WTC11 (cell line): ENCODE measurements around the gene CFAP99.

ENCODE experiments used
- CREB1 ChIP-seq: sonication (generic); formaldehyde crosslinking; IDR thresholded peaks from 2 replicates; pipeline ENCODE4 v1.8.0; 2023; ENCODE audit warnings: mild to moderate bottlenecking, missing genetic modification reagents
- CTCF ChIP-seq: fragments of 200-600 bp; IDR thresholded peaks from 2 replicates; pipeline ENCODE4 v1.8.0; 2022; ENCODE audit warnings: antibody characterized with exemption
- E2F5 ChIP-seq: sonication (generic); formaldehyde crosslinking; IDR thresholded peaks from 2 replicates; pipeline ENCODE4 v1.8.1; 2022; ENCODE audit warnings: mild to moderate bottlenecking, moderate library complexity, missing genetic modification reagents
- ELF4 ChIP-seq: sonication (generic); formaldehyde crosslinking; IDR thresholded peaks from 2 replicates; pipeline ENCODE4 v1.8.1; 2022; ENCODE audit warnings: low read depth, mild to moderate bottlenecking, moderate library complexity, missing genetic modification reagents
- RELA ChIP-seq: sonication (generic); formaldehyde crosslinking; IDR thresholded peaks from 2 replicates; pipeline ENCODE4 v1.8.1; 2022; ENCODE audit warnings: missing genetic modification reagents, mild to moderate bottlenecking, borderline replicate concordance
- ZNF138 ChIP-seq: sonication (generic); formaldehyde crosslinking; conservative IDR thresholded peaks from 2 replicates; pipeline ENCODE4 v1.8.1; 2022; ENCODE audit warnings: mild to moderate bottlenecking, moderate library complexity, missing genetic modification reagents
- TF ChIP-seq, protein P1 (sequence below): sonication (generic); formaldehyde crosslinking; IDR thresholded peaks from 2 replicates; pipeline ENCODE4 v1.8.0; 2022; ENCODE audit warnings: mild to moderate bottlenecking, missing genetic modification reagents
- TF ChIP-seq, protein P2 (sequence below): sonication (generic); formaldehyde crosslinking; IDR thresholded peaks from 2 replicates; pipeline ENCODE4 v1.8.0; 2023; ENCODE audit warnings: mild to moderate bottlenecking, missing genetic modification reagents

- no peak for TF ChIP-seq ZNF138 (CRISPR knock-in tag)
- TF ChIP-seq, protein P1, sequence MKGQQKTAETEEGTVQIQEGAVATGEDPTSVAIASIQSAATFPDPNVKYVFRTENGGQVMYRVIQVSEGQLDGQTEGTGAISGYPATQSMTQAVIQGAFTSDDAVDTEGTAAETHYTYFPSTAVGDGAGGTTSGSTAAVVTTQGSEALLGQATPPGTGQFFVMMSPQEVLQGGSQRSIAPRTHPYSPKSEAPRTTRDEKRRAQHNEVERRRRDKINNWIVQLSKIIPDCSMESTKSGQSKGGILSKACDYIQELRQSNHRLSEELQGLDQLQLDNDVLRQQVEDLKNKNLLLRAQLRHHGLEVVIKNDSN (CRISPR knock-in tag), result no peak
- no peak for TF ChIP-seq RELA (CRISPR knock-in tag)
- TF ChIP-seq, protein P2, sequence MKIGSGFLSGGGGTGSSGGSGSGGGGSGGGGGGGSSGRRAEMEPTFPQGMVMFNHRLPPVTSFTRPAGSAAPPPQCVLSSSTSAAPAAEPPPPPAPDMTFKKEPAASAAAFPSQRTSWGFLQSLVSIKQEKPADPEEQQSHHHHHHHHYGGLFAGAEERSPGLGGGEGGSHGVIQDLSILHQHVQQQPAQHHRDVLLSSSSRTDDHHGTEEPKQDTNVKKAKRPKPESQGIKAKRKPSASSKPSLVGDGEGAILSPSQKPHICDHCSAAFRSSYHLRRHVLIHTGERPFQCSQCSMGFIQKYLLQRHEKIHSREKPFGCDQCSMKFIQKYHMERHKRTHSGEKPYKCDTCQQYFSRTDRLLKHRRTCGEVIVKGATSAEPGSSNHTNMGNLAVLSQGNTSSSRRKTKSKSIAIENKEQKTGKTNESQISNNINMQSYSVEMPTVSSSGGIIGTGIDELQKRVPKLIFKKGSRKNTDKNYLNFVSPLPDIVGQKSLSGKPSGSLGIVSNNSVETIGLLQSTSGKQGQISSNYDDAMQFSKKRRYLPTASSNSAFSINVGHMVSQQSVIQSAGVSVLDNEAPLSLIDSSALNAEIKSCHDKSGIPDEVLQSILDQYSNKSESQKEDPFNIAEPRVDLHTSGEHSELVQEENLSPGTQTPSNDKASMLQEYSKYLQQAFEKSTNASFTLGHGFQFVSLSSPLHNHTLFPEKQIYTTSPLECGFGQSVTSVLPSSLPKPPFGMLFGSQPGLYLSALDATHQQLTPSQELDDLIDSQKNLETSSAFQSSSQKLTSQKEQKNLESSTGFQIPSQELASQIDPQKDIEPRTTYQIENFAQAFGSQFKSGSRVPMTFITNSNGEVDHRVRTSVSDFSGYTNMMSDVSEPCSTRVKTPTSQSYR (CRISPR knock-in tag), result no peak
- TF ChIP-seq CTCF, result no peak
- no peak for TF ChIP-seq CREB1
- no peak for TF ChIP-seq E2F5 (CRISPR knock-in tag)
- TF ChIP-seq ELF4 (CRISPR knock-in tag), result no peak
These were observed 32.3 kb downstream of the CFAP99 start for GRCh38 chr4:2451036-2451520.
